Hepatocyte (in vitro differentiated cells): ENCODE data around the gene FGF12. TPM values are rescaled to one million over a fixed set of nuclear protein-coding genes. Genes with fewer than 3 reads are reported as not detected.

ENCODE experiments used
- DNase-seq: peaks from one replicate; pipeline ENCODE4 v3.0.0-alpha.2; 2016; ENCODE audit warnings: low spot score
- H2AFZ ChIP-seq: fragments of 200-600 bp; sonication (generic); 2 replicates; pipeline ENCODE4 v1.6.0; 2016; ENCODE audit warnings: antibody characterized with exemption, mild to moderate bottlenecking
- H3K27ac ChIP-seq: fragments of 200-600 bp; sonication (generic); 2 replicates; pipeline ENCODE4 v1.5.1; 2016; ENCODE audit warnings: mild to moderate bottlenecking
- H3K27me3 ChIP-seq: fragments of 200-600 bp; sonication (generic); 2 replicates; pipeline ENCODE4 v1.6.1; 2016
- H3K36me3 ChIP-seq: fragments of 200-600 bp; sonication (generic); replicated peaks from 2 replicates; pipeline ENCODE4 v1.5.1; 2016; ENCODE audit warnings: low read depth; ENCODE audit not compliant: insufficient read depth
- H3K4me1 ChIP-seq: fragments of 200-600 bp; sonication (generic); 2 replicates; pipeline ENCODE4 v1.5.1; 2016; ENCODE audit warnings: mild to moderate bottlenecking, moderate library complexity; ENCODE audit not compliant: insufficient read depth
- H3K4me2 ChIP-seq: fragments of 200-600 bp; sonication (generic); 2 replicates; pipeline ENCODE4 v1.6.0; 2016
- H3K4me3 ChIP-seq: fragments of 200-600 bp; sonication (generic); 2 replicates; pipeline ENCODE4 v1.5.1; 2016; ENCODE audit warnings: mild to moderate bottlenecking
- H3K79me2 ChIP-seq: fragments of 200-600 bp; sonication (generic); 2 replicates; pipeline ENCODE4 v1.6.0; 2017; ENCODE audit warnings: mild to moderate bottlenecking
- H3K9me2 ChIP-seq: fragments of 200-600 bp; sonication (generic); replicated peaks from 2 replicates; pipeline ENCODE4 v1.6.0; 2017; ENCODE audit warnings: mild to moderate bottlenecking; ENCODE audit not compliant: insufficient read depth
- H3K9me3 ChIP-seq: fragments of 200-600 bp; sonication (generic); 2 replicates; pipeline ENCODE4 v1.5.1; 2016; ENCODE audit warnings: low read depth, mild to moderate bottlenecking
- H4K20me1 ChIP-seq: fragments of 200-600 bp; sonication (generic); 2 replicates; pipeline ENCODE4 v1.6.0; 2016; ENCODE audit warnings: mild to moderate bottlenecking; ENCODE audit not compliant: insufficient read depth, poor library complexity, severe bottlenecking
- EZH2 ChIP-seq: fragments of 200-600 bp; sonication (generic); IDR thresholded peaks from 2 replicates; pipeline ENCODE4 v1.6.1; 2016; ENCODE audit warnings: antibody characterized with exemption, mild to moderate bottlenecking, borderline replicate concordance
- EZH2phosphoT487 ChIP-seq: fragments of 200-600 bp; sonication (generic); IDR thresholded peaks from one replicate; pipeline ENCODE4 v1.6.1; 2018; ENCODE audit warnings: antibody characterized with exemption, mild to moderate bottlenecking, low read depth, moderate library complexity; ENCODE audit not compliant: unreplicated experiment, severe bottlenecking
- WGBS: methylation state at CpG from one replicate; pipeline ENCODE4 v1.1.6; 2016; ENCODE audit warnings: low lambda C conversion rate; ENCODE audit errors: missing lambda C conversion rate; 5-methylcytosine and 5-hydroxymethylcytosine counted together
- polyA plus RNA-seq: library from polyadenylated mRNA; unstranded; fragments of >200 nt; fragmentation: Nextera tagmentation; extraction: Ambion mirVana; gene quantifications from 2 replicates; pipeline ENCODE4 v1.2.1, GENCODE V29; 2016
- total RNA-seq: library from RNA; depleted of rRNA; stranded (reverse); fragments of >200 nt; gene quantifications from 2 replicates; pipeline ENCODE4 v1.2.3, GENCODE V29; 2014
- TF ChIP-seq, protein P1 (sequence below): fragments of 200-600 bp; sonication (generic); IDR thresholded peaks from 2 replicates; pipeline ENCODE4 v1.5.1; 2016; ENCODE audit warnings: antibody characterized with exemption, mild to moderate bottlenecking; ENCODE audit not compliant: poor library complexity

FGF12 gene
- total and polyA plus RNA-seq, 2 experiments from 2014 or later: 2.1 TPM

GRCh38 chr3:192550356-192550755 lies 177.0 kb downstream of the FGF12 start:
- no peaks in the 10 kb centered on the region for H3K9me3 ChIP-seq
- H3K27me3 ChIP-seq: no peaks in the 10 kb centered on the region
- TF ChIP-seq EZH2: no peak
- no peak for TF ChIP-seq EZH2phosphoT487
- TF ChIP-seq, protein P1, sequence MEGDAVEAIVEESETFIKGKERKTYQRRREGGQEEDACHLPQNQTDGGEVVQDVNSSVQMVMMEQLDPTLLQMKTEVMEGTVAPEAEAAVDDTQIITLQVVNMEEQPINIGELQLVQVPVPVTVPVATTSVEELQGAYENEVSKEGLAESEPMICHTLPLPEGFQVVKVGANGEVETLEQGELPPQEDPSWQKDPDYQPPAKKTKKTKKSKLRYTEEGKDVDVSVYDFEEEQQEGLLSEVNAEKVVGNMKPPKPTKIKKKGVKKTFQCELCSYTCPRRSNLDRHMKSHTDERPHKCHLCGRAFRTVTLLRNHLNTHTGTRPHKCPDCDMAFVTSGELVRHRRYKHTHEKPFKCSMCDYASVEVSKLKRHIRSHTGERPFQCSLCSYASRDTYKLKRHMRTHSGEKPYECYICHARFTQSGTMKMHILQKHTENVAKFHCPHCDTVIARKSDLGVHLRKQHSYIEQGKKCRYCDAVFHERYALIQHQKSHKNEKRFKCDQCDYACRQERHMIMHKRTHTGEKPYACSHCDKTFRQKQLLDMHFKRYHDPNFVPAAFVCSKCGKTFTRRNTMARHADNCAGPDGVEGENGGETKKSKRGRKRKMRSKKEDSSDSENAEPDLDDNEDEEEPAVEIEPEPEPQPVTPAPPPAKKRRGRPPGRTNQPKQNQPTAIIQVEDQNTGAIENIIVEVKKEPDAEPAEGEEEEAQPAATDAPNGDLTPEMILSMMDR: no peak
- H3K27ac ChIP-seq: no peak overlapping the region
- no peaks in the 10 kb centered on the region for H3K79me2 ChIP-seq
- no peak for DNase-seq
- no peak overlapping the region for H3K4me3 ChIP-seq
- H3K36me3 ChIP-seq: no peaks in the 10 kb centered on the region
- H3K4me1 ChIP-seq: no peaks in the 10 kb centered on the region
- H3K9me2 ChIP-seq: no peaks in the 10 kb centered on the region
- no peaks in the 10 kb centered on the region for H4K20me1 ChIP-seq
- H3K4me2 ChIP-seq: no peak overlapping the region
- 32% methylated on average over 1 of the region's 1 CpG for WGBS
- no peak overlapping the region for H2AFZ ChIP-seq

- DNase-seq: no peak
- H3K9me3 ChIP-seq: no peaks in the 10 kb centered on the region
- no peak overlapping the region for H3K27ac ChIP-seq
- H3K9me2 ChIP-seq: no peaks in the 10 kb centered on the region
- no peak overlapping the region for H3K4me2 ChIP-seq
- H3K36me3 ChIP-seq: no peaks in the 10 kb centered on the region
- 59% methylated on average over 5 of the region's 5 CpGs for WGBS
- no peaks in the 10 kb centered on the region for H3K27me3 ChIP-seq
- no peaks in the 10 kb centered on the region for H3K4me1 ChIP-seq
- no peaks in the 10 kb centered on the region for H3K79me2 ChIP-seq
- H3K4me3 ChIP-seq: no peak overlapping the region
- no peak for TF ChIP-seq EZH2phosphoT487
- TF ChIP-seq, protein P1: no peak
- no peak for TF ChIP-seq EZH2
- no peak overlapping the region for H2AFZ ChIP-seq
- H4K20me1 ChIP-seq: no peaks in the 10 kb centered on the region
Observed at GRCh38 chr3:192545333-192545732, 182.0 kb downstream of the FGF12 start.

DNA sequence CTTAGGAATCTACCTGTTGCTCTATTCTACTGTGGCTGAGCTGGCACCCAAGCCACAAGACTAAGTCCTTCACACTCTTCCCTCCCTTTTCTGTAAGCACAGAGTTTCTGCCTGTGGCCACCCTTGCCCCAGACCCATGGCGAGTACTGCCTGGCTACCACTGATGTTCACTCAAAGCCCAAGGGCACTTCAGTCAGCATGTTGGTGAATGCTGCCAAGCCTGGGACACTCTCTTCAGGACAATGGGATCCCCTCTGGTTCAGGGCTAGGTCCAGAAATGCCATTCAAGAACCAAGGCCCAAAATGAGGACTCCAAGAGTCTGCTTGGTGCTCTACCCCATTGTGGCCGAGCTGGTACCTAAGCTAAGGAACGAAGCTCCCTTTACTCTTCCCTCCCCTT lies 184.2 kb downstream of the FGF12 start:
- Histone ChIP-seq H3K79me2 (no peaks in the 10 kb centered on the region), H3K9me3 (no peaks in the 10 kb centered on the region), H3K4me2 (no peak overlapping the region), H4K20me1 (no peaks in the 10 kb centered on the region), H3K4me1 (no peaks in the 10 kb centered on the region), H3K27me3 (no peaks in the 10 kb centered on the region), H2AFZ (no peak overlapping the region), H3K27ac (no peak overlapping the region), H3K4me3 (no peak overlapping the region), H3K36me3 (no peaks in the 10 kb centered on the region), H3K9me2 (no peaks in the 10 kb centered on the region)
- TF ChIP-seq EZH2: no peak
- TF ChIP-seq, protein P1: no peak
- no peak for TF ChIP-seq EZH2phosphoT487
- WGBS: 95% methylated on average over 3 of the region's 3 CpGs
- DNase-seq: no peak

GRCh38 chr3:192516820-192517219 lies 210.5 kb downstream of the FGF12 start:
- Histone ChIP-seq H3K27me3 (peaks cover 12% of the 10 kb centered on the region), H4K20me1 (no peaks in the 10 kb centered on the region), H3K4me3 (no peak overlapping the region), H3K9me3 (no peaks in the 10 kb centered on the region), H3K4me1 (peaks cover 3% of the 10 kb centered on the region), H3K27ac (no peak overlapping the region), H3K4me2 (no peak overlapping the region), H3K79me2 (no peaks in the 10 kb centered on the region), H3K9me2 (no peaks in the 10 kb centered on the region), H2AFZ (no peak overlapping the region), H3K36me3 (no peaks in the 10 kb centered on the region)
- TF ChIP-seq EZH2phosphoT487: no peak
- TF ChIP-seq EZH2: no peak
- TF ChIP-seq, protein P1: no peak
- WGBS: 86% methylated on average over 7 of the region's 7 CpGs
- DNase-seq: no peak
